GM18511 (cell line): ENCODE results near the gene CPLX1.

ENCODE experiments used
- ATAC-seq: cut with Tn5 transposase; IDR thresholded peaks from one replicate; pipeline ENCODE4 v1.9.1; 2021; ENCODE audit warnings: mild to moderate bottlenecking, moderate library complexity; ENCODE audit not compliant: unreplicated experiment

Gene CPLX1

DNA sequence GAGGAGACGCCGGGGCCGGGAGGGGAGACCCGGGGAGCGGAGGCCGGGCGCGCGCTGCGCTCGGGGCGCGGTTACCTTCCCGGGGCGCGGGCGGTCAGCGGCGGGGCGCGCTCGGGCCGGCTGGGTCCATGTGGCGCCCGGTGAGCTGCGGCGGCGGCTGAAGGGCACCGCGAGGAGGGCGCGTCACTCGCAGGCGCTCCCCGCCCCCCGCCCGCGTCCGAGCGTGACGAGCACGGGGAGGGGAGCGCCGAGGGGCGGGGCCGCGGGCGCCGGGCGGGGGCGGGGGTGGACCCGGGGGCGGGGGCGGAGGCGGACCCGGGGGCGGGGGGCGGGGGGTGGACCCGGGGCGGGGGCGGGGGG, at the start of gene CPLX1:
Gene CPLX1, minus strand, starts transcription at position 159 of the 360 bp plus-strand sequence. CDS start 1,607 bp downstream, outside the sequence.
- ATAC-seq, result no peak

DNA sequence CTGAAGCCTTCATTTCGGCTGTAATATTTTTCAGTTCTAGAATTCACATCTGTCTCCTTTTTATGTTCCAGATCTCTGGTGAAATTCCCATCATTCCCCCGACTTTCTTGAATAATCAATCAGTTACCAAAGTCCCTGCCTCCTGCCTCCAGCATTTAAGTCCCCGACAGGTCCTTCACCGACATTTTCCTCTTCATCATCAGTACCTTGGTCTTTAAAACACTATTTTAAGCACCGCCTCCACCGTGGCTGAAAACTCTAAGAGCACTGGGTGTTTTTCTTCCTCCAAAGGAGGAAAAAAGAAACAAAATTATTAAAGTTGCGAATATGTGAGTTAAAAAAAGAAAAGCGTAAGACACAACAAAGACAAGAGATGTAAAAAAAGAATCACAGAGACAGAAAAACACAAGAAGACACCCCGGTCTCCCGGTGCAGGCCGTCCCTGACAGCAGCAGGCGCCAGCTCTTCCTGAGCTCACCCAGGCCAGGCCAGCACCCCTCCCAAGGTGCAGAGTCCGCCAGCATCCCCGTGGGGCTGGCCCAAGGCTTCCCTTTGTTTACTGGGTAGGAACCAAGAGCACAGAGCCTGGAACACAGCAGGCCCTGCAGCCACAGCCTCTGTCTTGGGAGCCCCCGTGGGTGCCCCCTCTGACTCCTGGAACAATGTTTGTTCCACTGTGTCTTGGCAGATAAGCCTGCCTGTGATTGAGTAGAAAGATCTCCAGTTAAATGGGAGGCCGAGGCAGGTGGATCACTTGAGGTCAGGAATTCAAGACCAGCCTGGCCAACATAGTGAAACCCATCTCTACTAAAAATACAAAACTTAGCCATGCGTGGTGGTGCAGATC, 49.3 kb upstream of the CPLX1 start:
- ATAC-seq, result no peak

DNA sequence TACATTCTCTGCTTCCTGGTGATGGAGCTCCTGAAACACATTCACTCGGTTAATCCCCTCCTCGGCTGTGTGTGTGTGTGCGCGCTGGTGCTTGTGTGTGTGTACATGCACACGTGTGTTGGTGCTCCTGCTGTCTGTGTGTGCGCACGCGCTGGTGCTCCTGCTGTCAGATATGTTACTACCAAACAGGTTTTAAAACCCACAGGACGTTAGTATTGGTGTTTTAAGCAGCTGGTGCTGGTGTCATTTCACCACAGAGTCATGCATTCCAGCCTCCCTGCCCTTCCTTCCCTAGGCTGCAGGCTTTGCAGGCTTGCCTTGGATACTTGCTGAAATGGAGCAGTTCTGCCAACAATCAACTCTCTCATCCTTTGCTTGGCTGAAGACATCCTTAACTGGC, 48.1 kb upstream of the CPLX1 start:
- no peak for ATAC-seq

DNA sequence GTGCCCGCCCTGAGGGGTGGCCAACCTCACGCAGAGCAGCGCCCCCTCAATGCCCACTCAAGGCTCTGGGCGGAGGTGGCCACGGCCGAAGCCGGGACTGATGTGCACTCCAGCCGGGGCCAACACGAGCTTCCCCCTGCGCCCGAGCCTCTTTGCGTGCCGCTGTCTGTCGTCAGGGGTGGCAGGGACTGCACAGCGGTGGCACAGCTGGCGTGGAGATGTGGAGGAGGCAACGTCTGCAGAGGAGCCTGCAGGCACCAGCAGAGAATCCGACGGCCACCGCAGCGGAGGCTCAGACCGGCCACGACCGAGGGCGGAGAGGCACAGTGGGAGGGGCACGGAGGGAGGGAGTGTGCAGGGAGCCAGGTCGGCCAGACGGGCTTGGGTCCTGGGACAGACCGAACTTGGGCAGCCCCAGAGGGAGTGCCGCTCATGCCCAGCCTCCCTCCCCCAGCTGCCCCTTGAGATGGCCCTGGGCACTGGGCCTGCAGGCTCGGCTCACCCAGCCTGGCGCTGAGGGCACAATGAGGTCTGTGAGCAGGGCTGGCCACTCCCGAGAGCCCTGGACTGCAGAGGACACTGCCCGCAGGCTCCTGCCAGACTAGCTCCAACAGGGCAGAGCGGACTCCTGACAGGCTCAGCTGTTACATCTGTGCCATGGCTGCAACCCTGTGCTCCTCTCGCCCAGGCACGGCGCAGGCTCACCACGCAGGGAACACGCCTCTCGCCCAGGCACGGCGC, 46.5 kb upstream of the CPLX1 start:
- ATAC-seq, result no peak

DNA sequence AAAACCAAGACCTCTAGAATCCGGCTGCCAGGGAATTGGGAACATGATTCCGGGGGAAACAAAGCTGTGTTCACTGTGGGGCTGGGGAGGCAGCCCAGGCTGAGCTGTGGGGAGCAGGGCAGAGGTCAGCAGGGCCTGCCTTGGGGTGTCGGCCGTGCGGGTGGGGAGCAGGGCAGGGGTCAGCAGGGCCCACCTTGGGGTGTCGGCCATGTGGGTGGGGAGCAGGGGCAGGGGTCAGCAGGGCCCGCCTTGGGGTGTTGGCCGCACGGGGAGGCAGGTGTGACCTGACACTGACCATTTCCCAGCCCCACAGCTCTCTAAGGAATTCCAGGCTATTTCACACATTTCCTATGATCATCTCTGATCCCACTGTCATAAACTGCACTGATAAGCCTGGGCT, 45.6 kb upstream of the CPLX1 start:
- ATAC-seq, result no peak

DNA sequence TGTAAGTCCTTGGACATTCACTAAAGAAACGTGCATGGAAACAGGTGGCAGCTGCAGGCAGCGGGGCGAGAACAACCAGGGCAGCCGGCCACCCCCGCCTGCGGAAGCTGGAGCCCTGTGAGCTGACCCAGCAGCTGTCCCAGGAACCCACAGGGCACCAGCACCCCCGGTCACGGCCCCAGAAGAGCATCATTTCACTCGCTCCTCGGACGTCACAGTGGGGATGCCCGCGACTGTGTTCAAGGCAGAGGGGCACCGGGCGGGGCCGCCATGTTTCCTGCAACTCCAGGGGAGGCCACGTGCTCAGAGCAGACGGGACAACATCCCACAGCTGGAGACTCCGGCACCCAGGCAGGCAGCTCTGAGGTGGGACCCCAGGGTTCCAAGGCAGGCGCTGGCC, 45.0 kb upstream of the CPLX1 start:
- ATAC-seq, result no peak

DNA sequence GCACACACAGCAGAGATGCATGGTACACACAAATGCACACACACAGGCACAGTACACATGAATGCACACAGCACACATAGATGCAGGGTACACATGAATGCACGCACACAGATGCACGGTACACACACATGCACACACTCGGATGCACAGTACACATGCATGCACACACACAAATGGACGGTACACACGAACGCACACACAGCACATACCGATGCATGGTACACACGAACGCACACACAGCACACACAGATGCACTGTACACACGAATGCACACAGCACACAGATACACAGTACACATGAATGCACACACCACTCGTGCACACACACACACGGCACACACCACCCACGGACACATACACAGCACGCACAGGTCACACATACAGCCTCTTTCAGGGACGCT, 43.8 kb upstream of the CPLX1 start:
- ATAC-seq, result no peak

DNA sequence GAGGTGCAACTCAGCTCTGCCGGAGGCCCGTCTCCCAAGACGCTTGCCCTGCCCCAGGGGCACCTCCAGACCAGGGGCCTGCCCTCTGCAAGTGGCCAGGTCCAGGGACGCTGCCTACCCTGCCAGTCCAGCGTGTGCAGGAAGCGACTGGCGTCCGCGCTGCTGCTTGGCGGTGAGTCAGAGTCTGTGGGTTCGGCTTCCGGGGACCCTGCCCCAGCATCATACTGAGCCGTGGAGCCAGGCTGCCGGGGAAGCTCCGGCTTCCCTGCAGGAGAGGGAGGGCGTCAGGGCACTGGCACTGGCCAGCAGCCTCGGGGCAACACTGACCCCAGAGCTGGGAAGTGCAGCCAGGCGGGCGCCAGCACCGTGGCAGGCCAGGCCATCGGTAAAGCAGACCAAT, 42.5 kb upstream of the CPLX1 start:
- ATAC-seq, result no peak

DNA sequence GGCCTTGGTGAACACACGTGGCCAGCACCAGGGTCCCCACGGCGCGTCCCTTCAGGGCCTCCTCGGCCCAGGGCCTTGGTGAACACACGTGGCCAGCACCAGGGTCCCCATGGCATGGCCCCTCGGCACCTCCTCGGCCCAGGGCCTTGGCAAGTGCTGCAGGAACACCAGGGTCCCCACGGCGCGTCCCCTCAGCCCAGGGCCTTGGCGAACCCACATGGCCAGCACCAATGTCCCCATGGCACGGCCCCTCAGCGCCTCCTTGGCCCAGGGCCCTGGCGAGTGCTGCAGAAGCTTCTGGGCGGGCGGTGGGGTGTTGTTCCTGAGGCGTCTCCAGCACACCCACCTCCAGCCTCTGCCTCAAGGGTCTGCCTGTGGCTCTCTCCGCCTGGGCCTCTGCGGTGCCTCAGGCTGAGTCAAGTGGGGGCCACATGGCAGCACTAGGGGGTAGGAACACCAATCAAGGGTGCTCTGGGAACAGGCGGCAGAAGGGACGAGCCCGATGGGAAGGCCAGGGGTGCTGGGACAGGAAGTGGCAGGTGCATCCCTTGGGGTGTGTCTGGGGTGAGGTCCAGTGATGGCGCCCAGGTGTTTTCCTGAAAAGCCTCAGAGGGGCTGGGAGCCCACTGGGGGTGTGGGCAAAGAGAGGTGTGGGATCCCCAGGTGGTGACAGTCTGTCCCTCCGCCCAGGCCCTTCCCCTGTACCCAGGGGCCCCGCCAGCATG, 41.8 kb upstream of the CPLX1 start:
- no peak for ATAC-seq

DNA sequence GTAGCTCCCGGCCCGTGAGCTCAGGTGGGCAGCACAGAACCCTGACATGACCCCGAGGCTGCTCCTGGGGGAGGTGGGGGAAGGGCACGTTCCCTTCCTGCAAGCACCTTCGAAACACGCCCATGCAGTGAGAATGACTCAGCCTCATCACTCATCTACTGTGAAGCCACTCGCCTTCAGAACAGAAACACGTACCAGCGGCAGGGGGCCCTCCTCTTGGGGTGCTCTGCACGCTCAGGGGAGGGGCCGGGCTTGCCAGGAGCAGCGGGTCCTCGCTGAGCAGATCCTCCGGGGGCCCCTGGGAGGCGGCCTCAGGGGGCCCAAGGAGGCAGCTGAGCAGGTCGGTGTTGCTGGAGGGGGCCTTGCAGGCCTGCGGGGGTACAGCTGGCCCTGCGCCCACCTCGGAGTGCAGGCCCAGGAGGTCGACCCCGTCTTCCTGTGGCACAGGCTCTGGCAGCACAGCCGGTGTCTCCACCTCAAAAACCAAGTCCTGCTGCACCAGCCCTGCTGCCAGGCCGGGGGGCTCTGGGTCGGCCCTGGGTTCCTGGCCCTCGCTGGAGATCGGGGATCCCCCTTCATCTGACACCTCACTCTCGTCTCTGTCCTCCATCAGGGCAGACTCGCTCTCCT, 40.9 kb upstream of the CPLX1 start:
- ATAC-seq, result no peak

DNA sequence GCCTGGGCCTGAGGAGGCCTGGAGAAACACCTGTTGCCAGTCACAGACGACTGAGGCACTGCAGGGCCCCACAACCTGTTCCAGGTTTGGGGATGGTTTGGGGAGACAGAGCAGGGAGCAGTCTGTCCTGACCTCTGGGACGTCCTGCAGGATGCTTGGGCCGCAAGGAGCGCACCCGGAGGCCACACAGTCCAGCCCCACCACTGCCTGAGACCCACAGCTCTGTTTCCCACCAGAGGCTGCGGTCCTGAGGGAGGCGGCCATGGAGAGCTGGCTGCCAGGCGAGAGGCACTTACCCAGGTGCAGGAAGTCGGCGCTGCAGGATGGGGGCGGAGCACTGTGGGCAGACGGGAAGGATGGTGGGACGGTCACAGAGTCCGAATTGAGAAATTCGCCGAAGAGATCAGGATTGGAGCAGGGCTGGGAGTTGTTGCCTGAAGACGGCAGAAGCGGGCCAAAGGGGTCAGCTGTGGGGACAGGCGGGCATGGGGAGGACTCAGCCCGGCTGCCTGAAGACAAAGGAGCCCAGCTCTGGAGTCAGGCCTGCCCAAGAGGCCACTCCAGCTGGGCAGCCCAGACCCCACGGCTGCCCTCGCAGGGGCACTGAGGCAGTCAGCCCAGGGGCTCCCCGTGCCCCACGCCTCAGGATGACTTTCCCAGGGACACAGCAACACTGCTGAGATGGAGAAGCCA, 40.3 kb upstream of the CPLX1 start:
- no peak for ATAC-seq

DNA sequence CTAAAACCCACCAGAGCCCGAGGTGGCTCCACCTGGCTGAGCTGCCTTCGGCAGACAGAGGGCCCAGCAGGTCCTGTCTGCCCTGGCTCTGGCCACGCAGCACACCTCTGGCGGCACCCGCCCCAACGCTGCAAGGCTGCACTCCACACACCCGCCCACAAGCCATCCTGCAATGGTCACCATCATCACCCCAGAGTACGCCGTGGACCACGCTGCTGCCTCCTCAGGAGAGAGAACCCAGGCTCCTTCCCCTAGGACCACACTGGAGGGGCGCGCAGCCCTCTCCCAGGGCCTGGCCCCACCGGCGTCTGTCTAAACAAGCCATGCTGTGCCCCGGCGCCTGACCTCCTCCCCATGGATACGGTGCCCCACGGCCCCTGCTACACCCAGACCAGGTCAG, 39.6 kb upstream of the CPLX1 start:
- no peak for ATAC-seq

DNA sequence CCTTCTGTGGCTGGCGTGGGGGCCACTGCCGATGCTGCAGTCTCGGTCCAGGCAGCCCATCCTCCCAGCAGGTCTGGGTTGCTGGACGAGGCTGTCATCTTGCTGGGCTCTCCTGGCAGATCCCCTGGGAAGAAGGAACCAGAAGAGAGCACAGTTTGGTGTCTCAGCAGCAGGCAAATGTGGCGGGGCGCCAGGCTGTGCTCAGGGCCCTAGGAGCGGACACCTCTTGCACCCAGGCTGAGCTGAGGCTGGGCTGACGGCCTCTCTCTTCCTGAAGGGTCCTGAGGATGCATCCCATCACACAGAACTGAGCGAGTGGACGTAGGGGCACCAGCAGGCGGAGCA, 39.2 kb upstream of the CPLX1 start:
- ATAC-seq, result no peak

DNA sequence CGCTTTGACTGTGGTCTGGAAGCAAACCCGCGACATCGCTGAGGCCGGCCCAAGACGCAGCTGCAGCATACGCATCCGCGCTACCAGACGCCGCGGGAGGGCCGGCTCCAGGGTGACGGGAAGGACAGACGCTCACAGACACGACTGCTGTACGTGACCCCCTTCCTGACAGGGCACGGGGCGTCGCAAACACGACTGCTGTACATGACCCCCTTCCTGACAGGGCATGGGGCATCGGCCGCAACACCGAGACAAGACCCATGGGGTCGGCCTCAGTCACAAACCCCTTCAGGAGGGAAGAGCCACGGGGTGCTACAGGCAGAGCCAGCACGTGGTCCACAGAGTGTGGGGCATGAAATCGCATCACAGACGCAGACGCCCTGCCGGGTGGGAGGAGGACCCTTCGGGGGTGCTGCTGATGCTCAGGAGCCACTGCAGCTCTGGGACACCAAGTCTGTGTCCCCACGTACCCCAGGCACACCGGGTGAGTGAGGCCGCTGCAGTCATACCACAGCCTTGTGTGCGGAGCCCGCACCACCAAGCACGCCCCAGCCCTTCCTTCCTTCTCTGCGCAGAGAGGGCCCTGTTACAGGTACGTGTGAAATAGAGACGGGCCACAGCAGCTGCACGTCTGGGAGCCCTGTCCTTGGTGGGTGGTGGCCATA, 38.7 kb upstream of the CPLX1 start:
- no peak for ATAC-seq

DNA sequence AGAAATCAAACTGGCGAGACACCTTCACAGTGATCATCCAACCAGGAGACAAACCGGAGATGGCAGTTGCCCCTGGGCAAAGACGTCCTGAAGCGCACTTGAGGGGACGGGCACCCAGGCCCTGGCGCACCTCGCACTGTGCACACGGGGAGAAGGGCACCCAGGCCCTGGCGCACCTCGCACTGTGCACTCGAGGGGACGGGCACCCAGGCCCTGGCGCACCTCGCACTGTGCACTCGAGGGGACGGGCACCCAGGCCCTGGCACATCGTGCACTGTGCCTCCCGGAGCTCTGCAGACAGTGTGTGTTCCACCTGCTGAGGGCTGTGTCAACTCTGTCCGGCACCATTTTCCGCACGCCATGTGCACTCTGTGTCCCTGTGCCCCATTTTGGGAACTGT, 34.6 kb upstream of the CPLX1 start:
- no peak for ATAC-seq

DNA sequence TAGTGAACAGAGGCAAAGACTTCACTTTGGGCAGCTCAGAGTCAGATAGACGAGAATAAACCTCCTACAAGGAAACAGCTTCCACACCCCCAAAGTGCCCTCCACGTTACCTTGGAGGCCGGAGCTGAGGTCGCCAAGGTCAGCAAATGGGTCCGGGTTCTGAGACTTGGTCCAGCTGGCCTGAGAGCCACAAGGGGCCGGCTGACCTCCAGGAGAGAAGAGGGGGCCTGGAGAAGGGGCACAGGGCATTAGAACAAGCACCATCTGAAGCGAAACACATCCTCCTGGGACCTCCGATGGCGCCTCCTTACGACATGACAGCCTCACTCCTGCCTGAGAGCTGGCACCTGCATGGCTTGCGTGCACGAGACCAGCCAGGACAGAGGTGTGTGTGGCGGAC, 33.6 kb upstream of the CPLX1 start:
- ATAC-seq, result no peak

DNA sequence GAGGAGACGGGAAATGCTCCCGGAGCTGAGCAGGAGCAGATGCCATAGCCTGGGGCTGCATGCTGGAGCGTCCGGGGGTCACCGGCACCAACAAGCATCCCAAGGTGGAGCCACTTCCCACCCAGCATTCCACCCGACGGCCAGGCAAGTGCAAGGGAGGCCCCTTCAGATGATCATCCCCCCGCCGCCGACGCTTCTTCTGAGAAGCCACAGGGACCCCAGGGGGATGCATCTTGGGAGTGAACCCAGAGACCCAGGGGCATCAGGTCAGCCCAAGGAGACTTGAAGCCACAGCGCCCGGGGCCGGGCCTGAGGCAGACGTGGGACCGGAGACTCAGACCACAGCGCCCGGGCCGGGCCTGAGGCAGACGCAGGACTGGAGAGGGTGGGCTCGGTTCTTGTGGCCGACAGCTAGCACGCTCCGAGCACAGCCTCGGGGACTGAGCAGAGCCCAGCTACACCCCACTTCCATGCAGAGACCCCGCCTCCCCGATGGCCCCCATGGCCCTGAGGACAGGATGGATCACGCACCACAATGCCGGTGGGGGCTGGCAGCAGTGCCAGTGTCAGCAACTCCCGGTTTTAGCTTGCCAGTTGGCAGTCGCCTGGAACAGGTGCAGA, 33.0 kb upstream of the CPLX1 start:
- no peak for ATAC-seq

DNA sequence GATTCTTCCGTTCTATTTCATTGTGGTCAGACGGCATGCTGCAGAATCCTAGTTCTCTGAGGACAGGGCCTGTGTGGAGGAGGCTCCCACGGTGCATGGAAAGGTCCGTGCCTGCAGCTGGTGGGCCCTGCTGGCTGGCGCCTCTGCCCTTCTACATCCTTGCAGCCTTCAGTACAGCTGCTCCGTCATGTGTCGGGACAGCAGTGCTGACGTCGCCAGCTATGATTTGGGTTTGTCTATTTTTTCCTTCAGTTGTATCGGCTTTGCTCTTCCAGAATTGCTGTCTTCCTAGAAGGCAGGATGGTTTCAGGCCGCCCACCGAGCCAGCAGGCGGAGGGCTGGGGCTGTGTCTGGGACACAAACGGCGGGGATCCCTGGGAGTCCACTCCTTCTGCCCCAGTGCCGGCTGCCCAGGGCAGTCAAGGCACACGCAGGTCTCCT, 32.1 kb upstream of the CPLX1 start:
- ATAC-seq, result no peak

DNA sequence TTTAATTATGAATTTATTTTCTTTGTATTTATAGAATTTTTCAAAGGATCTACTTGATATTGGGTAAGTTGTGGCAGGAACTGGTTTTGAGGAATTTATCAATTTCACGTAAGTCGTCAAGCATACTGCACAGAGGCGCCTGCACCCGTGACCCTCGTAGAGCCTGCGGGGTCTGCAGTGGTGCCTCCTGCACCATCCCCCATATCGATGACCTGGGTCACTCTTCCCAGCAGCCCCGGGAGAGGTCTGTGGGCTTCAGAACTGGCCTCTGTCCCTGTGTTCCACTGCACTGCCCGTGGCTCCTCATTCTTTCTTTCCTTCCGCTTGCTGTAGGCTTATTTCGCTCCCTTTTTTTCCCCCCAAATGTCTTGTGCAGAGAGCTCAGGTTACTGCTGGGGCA, 31.5 kb upstream of the CPLX1 start:
- ATAC-seq, result no peak
